Measurements from ENCODE around the gene LUM. TPM values are rescaled to one million over a fixed set of nuclear protein-coding genes. Genes with fewer than 3 reads are reported as not detected.

Gene LUM
- total RNA-seq, 1 experiment from 2014 or later: not detected

GRCh38 chr12:91065396-91065795 lies 45.9 kb downstream of the LUM start:
- Histone ChIP-seq H2AK5ac (ENCODE audit: insufficient read length, low read length) (no peak overlapping the region), H2BK15ac (ENCODE audit: low read depth, low read length) (no peak overlapping the region), H3K56ac (ENCODE audit: insufficient read length, low read depth, low read length) (no peak overlapping the region), H3K9me3 (ENCODE audit: control insufficient read depth, low read depth, low read length) (no peaks in the 10 kb centered on the region), H2BK120ac (ENCODE audit: low read depth, low read length, poor library complexity, severe bottlenecking) (no peak overlapping the region), H3K4me2 (ENCODE audit: insufficient read depth, insufficient read length, low read length) (no peak overlapping the region), H2BK5ac (ENCODE audit: insufficient read length, low read length) (no peak overlapping the region), H4K91ac (ENCODE audit: insufficient read length, low read depth, low read length) (no peak overlapping the region), H4K5ac (ENCODE audit: insufficient read length, low read depth, low read length) (no peak overlapping the region), H3K23me2 (ENCODE audit: insufficient read length, low read depth, low read length, poor library complexity, severe bottlenecking) (no peaks in the 10 kb centered on the region), H3K27me3 (ENCODE audit: insufficient read depth, low read length) (no peaks in the 10 kb centered on the region), H3K27ac (ENCODE audit: insufficient read length, low read depth, low read length) (no peak overlapping the region), H2AFZ (ENCODE audit: low read length) (no peak overlapping the region), H3K9ac (ENCODE audit: extremely low read depth, insufficient read length, low read length) (no peak overlapping the region), H2BK12ac (ENCODE audit: insufficient read length, low read depth, low read length) (no peak overlapping the region), H4K20me1 (ENCODE audit: control insufficient read depth, insufficient read depth, insufficient read length) (no peaks in the 10 kb centered on the region), H2BK20ac (ENCODE audit: low read depth, low read length, poor library complexity, severe bottlenecking) (no peak overlapping the region), H3K79me2 (ENCODE audit: insufficient read depth, low read length) (no peaks in the 10 kb centered on the region), H3K79me1 (ENCODE audit: insufficient read depth, low read depth, low read length, poor library complexity, severe bottlenecking) (no peaks in the 10 kb centered on the region), H4K8ac (replicated peaks; ENCODE audit: insufficient read length, low read depth, low read length) (no peak overlapping the region), H3K4ac (ENCODE audit: low read depth, low read length) (no peak overlapping the region), H3K23ac (ENCODE audit: insufficient read length, low read depth, low read length) (no peak overlapping the region), H3K18ac (ENCODE audit: insufficient read length, low read depth, low read length) (no peak overlapping the region), H3K14ac (ENCODE audit: insufficient read depth, low read length) (no peak overlapping the region), H3K4me1 (ENCODE audit: insufficient read depth, low read length) (no peaks in the 10 kb centered on the region), H3T11ph (ENCODE audit: low read length) (no peak overlapping the region)
- no peak for TF ChIP-seq CTCF (conservative IDR thresholded peaks at IDR 0.05)
- H3K27me3 Mint-ChIP-seq (ENCODE audit: low read depth): no peaks in the 10 kb centered on the region
- no peaks in the 10 kb centered on the region for H3K4me1 Mint-ChIP-seq
- no peaks in the 10 kb centered on the region for H3K9me3 Mint-ChIP-seq
- DNase-seq: no peak
- no peak overlapping the region for H3K4me3 Mint-ChIP-seq
- H3K27ac Mint-ChIP-seq: no peak overlapping the region
- H3K36me3 Mint-ChIP-seq (ENCODE audit: insufficient read depth in 1 of 3, low read depth in 3 of 3): no peaks in the 10 kb centered on the region
- WGBS (ENCODE audit: extremely low coverage, insufficient read length, low lambda C conversion rate): no CpG with 5 or more reads among the region's 3 CpGs

Measured in H9 (cell line).